Inferior parietal cortex (tissue), 1 donor: Measurements from ENCODE around the gene TASL.
"Not testable (repeated sequence)": the region's sequence is repeated elsewhere in the genome, so short reads cannot be mapped to it uniquely, and the experiment has no call there.

Source experiments
- DNase-seq: peaks from one replicate; pipeline ENCODE4 v3.0.0-alpha.2; 2016; ENCODE audit errors: extremely low spot score

Gene TASL

DNA sequence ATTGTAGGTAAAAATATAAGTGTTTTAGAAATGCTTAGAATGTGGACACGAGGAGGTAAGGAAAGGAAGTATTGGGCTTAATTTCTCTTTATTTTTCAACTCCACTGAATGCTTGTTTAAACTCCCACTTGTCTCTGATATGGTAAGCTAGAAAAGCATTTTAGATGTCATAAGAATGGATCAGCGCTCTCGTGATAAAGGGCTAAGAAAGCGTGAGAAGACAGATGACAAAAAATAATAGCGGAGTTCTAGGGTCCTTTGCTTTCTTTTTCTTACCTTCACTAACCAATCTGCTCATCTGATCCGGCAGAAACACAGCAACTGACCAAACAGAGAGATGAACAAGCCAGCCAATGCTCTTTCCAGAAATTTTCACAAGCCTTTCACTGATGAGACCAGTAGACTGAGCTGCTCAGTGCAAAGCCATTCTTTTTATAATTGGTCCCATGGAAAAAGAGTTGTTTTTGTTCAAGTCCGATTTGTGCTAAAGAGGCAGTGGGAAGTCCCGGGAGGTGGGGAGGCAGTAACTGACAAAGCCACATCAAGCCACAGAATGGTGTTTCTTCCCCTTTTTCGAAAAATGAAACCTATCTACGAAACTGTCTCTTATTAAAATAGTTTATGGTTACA lies at the start of gene TASL:
TSS of gene TASL (minus strand) at position 405 of the 630 bp plus-strand sequence. CDS start 17,411 bp downstream, outside the sequence.
- no peak for DNase-seq

DNA sequence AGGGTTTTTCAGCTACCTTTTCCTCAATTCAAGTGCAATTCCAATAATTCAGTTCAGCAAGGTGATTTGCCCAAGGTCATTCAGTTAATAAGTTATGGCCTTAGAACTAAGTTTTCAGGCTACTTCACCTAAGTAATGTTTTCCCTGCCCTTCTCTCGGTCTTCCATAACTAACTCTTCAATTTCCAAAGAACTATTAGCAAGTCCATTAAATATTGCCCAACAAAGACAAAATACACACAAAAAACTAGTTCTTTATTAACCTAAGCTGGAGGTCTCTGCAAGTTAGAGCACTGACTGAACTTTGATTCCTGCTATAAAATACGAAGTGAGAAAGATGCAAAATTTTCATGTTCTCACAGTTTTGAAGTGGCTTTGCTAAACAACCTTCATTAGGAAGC lies 48.8 kb upstream of the TASL start:
- DNase-seq: no peak

DNA sequence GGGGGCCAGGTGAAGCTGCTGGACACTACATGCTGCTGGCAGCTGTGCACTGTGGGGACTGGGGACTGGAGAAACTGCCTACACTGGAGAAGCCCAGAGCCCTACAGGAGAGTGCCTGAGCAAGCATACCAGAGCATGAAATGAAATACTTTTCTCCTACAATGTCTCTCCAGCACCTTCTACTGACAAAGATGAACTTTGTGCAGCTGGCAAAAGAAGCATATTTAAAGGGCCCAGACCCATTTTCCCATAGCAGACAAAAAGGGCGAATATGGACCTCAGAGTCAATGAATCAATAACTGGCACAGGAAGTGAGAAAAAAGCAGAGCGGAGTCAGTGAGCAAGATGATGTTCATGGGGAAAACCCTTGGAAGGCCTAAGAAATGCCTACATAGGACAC lies 44.8 kb upstream of the TASL start:
- no peak for DNase-seq

DNA sequence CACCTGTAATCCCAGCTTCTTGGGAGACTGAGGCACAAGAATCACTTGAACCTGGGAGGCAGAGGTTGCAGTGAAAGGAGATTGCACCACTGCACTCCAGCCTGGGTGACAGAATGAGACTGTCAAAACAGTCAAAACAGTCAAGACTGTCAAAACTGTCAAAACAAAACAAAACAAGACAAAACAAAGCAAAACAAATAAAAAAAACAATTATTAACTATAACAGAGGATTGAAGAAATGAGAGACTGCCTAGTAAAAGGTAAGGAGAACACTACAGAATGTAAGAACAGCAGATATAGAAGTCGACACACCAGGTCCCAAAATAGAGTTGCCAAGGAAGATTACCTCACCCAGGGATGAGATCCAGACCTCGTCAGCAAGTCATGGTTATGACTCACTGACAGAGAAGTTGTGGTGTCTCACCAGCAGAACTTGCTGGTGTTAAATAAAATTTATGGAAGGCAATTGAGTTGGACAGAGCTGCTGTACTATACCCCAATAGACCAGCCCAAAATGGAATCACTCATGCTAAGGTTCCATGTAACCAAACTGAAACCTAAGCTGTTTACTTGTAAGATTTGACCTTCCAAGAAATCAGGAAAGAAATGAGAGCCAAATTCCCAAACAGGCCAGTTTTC lies 43.5 kb upstream of the TASL start:
- DNase-seq: no peak

DNA sequence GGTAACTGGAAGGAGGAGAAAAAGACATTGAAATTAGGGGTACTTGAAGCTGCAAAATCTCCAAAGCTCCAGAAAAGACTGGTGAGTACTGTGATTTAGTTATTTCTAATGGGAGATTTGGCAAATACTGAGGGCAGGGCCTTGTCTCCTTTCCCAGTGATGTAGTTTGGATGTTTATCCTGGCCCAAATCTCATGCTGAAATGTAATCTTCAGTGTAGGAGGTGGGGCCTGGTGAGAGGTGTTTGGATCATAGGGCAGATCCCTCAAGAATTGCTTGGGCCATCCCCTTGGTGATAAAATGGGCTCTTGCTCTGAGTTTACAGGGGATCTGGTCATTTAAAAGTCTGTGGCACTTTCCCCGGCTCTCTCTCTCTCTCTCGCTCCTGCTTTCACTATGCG lies 42.6 kb upstream of the TASL start:
- DNase-seq: no peak

GRCh38 chrX:30618160-30618765 lies 40.7 kb upstream of the TASL start:
- DNase-seq: no peak

DNA sequence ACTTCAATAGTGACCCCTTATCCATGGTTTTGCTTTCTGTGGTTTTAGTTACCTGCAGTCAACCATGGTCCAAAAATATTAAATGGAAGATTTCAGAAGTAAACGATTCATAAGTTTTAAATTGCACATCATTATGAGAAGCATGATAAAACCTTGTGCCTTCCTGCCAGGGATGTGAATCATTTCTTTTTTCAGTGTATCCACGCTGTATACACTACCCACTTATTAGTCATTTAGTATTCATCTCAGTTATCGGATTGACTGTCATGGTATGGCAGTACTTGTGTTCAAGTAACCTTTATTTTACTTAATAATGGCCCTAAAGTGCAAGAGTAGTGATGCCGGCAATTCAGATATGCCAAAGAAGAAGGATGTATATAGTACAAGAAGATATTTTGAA lies 37.7 kb upstream of the TASL start:
- DNase-seq: no peak

DNA sequence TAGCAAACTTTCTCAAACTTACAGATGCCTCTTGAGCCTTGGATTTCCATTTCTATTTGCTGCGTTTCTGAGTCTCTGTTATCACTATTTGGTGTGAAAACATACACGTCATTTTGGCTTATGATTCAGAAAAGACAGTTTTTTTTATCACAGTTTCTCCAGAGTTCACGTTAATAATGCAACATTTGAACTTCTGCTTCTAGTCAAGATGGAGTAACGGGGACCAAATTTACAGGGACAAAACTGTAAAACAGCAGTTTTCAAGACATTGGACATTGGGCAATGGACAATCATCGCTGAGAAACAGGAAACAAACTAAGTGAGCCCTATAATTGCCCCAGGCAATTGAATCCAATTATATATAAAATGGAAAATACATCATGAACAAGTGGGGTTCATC lies 36.2 kb upstream of the TASL start:
- DNase-seq: no peak

- no peak for DNase-seq
These were observed 34.7 kb upstream of the TASL start for GRCh38 chrX:30612250-30612655.

DNA sequence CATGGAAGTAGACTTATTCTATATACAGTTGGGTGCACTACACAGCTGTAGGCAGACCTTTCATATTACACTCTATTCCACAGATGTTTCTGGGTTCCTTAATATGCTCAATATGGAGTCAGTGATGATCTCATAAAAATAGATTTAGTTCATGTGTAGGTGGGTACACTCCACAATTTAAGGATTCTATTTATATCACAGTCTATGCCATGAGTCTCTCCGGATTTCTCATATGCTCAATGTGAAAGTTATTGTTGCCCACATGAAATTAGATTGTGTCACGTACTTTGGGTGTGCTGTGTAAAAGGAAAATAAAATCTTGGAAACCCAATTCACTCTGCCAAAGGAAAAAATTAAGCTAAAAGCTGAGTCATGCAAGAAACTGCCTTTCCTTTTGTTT lies 32.5 kb upstream of the TASL start:
- no peak for DNase-seq

DNA sequence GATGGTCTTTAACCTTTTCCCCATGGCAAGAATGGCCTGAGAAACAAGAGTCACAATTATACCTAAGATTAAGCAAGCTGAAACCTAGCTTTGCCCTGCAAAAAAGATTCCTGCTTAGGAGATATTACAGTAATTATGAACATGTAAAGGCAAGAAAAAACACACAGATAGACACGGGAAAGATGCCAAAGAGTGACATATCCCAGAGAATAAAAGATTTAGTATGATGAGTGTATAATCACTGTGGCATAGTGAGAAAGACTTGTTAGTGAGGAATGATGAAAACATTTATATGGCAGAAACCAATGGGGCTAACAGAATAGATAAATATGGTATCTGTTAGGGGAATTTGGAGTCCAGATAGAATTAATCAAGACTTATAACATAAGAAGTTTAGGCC lies 29.6 kb upstream of the TASL start:
- DNase-seq: no peak

GRCh38 chrX:30600269-30601176 lies 23.0 kb upstream of the TASL start:
- not testable (repeated sequence) for DNase-seq

- DNase-seq: no peak
These were observed 19.8 kb upstream of the TASL start for GRCh38 chrX:30597216-30598012.

DNA sequence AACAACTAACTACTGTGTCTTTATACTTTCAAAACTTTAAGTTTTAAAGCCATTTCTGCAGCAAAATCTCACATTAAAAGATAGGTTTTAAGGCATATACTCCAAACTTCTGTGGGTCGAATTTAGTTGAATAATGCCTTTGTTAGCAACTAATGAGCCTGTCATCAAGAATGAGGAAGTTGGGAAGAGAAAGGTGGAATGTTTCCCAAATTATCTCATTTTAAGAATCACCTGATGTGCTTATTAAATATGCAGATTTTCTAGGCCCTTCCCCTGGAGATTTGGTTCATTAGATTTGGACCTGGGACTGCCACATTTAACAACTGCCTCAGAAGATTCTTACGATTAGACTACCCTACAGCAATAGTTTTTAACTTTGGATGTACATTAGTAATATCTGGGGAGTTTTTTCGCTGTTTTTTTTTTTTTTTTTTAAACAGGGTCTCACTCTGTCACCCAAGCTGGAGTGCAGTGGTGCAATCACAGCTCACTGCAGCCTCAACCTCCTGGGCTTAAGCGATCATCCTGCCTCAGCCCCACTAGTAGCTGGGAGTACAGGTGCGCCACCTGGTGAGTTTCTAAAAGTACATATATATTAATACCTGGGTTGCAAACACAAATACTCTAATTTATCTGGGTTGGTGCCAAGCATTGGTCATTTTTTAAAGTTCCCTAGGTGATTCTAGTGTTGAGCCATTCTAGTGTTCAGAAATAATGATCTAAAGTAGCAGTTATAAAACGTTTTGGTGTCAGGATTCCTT lies 16.1 kb upstream of the TASL start:
- no peak for DNase-seq

DNA sequence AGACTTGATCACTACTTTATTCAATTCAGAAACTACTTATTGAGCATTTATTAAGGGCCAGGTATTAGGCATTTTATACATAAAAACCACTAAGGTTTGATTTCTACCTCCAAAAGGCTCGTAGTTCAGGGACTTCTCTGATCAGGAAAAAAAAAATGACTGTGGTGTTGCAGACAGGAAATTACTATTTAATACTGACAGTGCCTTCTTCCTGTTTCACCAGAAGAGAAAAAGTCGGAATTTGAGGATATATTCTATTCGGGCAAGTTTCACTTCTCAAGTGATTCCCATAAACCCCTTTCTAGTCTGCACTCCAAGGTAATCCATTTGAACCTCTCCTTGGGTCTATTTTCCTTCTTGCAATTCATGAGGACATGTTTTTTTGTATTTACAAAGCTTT lies 15.3 kb upstream of the TASL start:
- DNase-seq: no peak

DNA sequence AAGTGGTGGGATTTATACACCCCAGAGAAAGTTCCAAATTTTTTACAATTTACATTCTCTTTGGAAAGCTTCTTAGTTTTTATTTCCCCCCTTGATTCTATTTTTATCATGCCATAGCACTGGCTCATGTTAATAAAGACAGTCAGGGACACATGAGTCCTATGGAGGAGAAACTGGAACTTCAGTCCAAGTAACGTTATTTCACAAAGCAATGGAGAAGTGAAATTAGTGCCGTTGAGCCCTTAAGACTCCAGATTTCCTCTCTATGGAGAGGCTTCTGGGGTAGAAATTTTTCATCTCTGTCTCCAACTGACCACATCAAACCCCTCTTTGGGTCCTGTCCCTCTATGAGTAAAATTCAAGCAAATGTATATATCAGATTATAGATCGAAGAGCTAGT lies 12.8 kb upstream of the TASL start:
- DNase-seq: no peak

- DNase-seq: no peak
These were observed 11.8 kb upstream of the TASL start for GRCh38 chrX:30589146-30589888.

DNA sequence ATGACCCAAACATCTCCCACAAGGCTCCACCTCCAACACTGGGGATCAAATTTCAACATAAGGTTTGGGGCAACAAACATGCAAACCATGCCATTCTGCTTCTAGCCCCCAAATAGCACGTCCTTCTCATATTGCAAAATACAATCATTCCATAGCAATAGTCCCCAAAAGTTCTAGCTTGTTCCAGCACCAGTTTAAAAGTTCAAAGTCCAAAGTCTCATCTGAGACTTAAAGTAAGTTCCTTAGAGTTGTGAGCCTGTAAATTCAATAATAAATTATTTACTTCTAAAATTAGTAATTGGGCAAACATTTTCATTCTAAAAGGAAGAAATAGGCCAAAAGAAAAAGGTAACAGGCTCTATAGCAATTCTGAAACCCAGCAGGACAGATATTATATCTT lies 8.9 kb upstream of the TASL start:
- no peak for DNase-seq

- no peak for DNase-seq
These were observed 5.1 kb upstream of the TASL start for GRCh38 chrX:30582664-30583063.

GRCh38 chrX:30580641-30581040 lies 3.1 kb upstream of the TASL start:
- DNase-seq: no peak
